ENCODE results near the gene IL22RA1.

IL22RA1 gene

DNA sequence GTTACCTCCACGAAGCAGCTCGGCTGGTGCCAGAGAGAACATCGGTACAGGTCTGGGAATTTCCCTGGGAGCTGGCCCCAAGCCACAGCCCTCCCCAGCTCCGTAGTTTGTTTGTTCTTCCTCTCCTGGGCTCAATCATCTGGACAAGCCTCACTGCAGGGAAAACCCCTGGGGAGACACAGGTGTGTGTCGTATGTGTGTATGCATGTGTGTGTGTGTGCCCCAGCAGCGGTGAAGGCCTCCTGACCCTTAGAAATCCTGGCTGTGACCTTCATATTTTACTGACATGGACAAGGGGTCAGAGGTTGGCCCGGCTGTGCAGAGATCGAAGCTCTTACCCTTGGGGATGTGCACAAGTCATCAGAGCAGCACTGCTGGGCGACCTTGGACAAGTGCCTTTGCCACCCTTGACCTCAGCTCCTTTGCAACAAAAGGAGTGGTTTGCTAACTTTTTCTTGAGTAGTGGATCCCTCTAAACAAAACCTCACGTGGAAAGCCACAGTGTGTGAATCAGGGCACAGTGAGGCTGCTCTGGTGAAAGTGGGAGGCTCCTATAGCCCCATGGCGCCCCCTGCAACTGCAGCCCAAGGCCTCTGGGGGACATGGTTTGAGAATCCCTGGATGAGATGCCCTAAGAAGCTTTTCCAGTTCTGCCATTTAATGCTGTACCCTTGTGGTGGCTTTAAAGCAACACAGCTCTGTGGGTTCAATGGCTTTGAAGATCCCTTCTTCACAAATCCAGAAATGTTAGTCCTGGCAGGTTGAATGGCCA lies 12.3 kb upstream of the IL22RA1 start:
- Histone ChIP-seq H3K36me3 (ENCODE audit: insufficient read depth, low read length) (no peaks in the 10 kb centered on the region; the same call in 1 of the 2 replicates), H3K4me1 (ENCODE audit: insufficient read depth, low read length) (peaks cover 6% of the 10 kb centered on the region; the same call in 1 of the 2 replicates), H3K9me3 (ENCODE audit: control insufficient read depth, insufficient read depth, low read length) (no peaks in the 10 kb centered on the region), H3K9ac (ENCODE audit: low read depth, low read length) (no peak overlapping the region)

DNA sequence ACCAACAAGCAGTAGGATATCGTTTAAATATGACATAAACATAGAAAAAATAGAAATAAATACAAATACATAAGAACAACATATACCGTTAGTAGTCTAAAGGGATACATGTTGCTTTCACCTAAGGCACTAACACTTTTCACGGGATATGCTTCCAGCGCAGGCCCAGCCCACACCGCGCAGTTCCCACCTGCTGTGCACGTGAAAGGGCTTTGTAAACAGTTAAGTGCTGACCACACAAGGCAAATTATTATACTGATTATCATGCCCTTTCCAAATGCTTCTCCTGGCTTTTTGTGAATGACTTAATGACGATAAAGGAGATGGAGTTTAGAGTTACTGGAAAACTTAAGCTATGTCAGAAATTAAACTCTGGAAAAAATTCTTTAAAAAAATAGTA lies 11.3 kb upstream of the IL22RA1 start:
- H3K9ac ChIP-seq (ENCODE audit: low read depth, low read length): no peak overlapping the region
- H3K36me3 ChIP-seq (ENCODE audit: insufficient read depth, low read length): no peaks in the 10 kb centered on the region; the same call in 1 of the 2 replicates
- no peaks in the 10 kb centered on the region for H3K9me3 ChIP-seq (ENCODE audit: control insufficient read depth, insufficient read depth, low read length)
- H3K4me1 ChIP-seq (ENCODE audit: insufficient read depth, low read length): peaks cover 10% of the 10 kb centered on the region; the same call in 1 of the 2 replicates

DNA sequence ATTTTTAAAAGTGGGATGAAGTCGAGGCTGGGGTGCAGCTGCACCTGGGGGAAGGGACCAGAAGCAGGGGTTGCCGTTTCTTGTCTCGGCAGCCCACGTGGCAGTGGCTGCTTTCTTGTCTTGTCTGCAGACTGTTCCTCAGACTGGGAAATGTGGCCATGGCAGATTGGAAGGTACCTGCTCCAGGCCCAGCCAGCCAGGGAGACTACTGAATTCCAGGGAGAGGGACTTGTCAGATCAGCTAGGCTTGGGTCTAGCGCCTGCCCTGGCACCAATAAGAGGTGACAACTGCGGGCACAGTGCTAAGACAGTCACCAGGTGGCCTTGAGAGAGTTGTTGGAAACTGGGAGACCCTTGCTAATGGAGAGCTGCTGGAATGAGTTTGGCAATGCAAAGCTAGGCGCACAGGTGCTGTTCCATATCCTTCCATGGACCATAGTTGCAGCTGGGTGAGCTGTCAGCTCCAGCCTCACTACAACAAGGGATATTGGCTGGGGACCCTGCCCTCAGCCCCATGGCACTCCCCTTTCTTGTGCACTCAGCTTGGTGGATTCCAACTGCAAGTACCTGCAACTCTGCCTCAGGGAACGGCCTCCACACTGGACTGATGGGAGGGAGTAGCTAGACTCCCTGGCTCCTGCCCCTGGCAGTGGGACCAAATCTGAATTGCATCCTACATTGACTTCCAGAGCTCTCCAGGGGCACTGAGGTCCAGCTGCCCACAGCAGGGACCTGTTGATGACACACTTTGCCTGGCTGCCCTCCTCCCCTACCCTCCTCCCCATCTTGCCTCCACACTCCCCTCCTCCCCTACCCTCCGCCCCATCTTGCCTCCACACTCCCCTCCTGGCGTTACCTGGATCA lies 9.9 kb upstream of the IL22RA1 start:
- no peaks in the 10 kb centered on the region for H3K36me3 ChIP-seq (ENCODE audit: insufficient read depth, low read length)

DNA sequence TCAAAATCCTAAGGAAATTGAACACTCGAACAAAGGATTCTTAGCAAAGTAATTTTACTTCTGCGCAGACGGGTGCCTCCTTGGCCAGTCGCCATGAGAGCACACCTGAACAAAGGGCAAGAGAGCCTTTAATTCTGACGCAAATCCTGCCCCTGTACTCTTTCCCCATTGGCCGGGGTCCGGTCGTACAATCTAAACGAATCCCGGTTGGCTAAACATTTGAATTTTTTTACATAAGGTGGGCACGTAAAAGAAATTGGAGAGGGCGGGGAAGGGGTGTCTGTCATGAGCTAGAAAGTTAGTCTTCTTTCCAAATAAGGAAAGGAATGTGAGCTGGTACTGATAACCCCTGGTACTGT lies 8.2 kb upstream of the IL22RA1 start:
- peak overlapping the region; percentile 71 for H3K9ac ChIP-seq (ENCODE audit: low read depth, low read length)
- no peaks in the 10 kb centered on the region for H3K9me3 ChIP-seq (ENCODE audit: control insufficient read depth, insufficient read depth, low read length)
- peaks cover 10% of the 10 kb centered on the region; the same call in 1 of the 2 replicates for H3K4me1 ChIP-seq (ENCODE audit: insufficient read depth, low read length)

More for the DNA sequence above, 9.9 kb upstream of the IL22RA1 start:
- no peaks in the 10 kb centered on the region for H3K9me3 ChIP-seq (ENCODE audit: control insufficient read depth, insufficient read depth, low read length)
- peaks cover 10% of the 10 kb centered on the region; the same call in 1 of the 2 replicates for H3K4me1 ChIP-seq (ENCODE audit: insufficient read depth, low read length)
- H3K9ac ChIP-seq (ENCODE audit: low read depth, low read length): no peak overlapping the region

DNA sequence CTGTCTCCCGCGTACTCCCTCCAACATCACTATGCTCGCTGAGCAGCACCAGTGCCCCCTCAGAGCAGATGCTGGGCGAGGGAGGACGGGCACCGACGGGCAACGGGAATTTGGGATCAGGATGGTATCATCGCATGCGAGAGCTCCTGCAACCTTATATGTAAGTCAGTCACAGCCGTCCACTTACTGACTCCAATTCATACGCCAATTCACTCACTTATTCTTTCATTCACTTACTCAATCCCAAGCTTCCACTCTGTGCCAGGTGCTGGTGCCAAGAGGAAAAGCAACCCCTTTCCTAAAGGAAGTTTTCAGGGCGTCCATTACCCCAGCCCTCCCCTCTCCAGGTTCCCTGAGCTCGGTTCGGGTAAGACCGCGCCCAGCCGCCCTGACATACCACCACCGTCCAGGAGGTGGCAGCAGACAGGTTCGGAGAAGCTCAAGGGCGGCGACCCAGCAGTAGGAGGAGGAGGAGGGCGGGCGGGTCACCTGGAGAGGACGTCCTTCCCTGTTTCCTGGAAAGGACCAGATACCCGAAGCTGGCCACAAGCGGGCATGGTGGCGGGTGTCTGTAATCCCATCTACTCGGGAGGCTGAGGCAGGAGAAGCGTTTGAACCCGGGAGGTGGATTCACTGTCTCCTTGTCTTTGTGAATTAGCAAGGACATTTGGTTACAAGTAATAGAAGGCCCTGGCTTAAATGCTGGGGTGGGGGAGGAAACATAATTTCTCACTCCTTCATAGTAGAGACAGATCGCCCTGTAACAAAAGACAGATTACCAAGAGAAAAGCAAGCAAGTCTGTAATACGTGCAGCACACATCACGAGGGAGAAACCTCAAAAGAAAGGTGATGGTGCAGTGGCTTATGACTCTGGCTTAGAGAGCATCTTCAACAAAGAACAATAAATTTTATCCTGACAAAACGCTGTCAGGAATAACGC lies 7.6 kb upstream of the IL22RA1 start:
- peak overlapping the region; percentile 71 for H3K9ac ChIP-seq (ENCODE audit: low read depth, low read length)
- H3K4me1 ChIP-seq (ENCODE audit: insufficient read depth, low read length): peaks cover 10% of the 10 kb centered on the region; the same call in 1 of the 2 replicates
- H3K9me3 ChIP-seq (ENCODE audit: control insufficient read depth, insufficient read depth, low read length): no peaks in the 10 kb centered on the region
- no peaks in the 10 kb centered on the region for H3K36me3 ChIP-seq (ENCODE audit: insufficient read depth, low read length)

More for the DNA sequence above, 8.2 kb upstream of the IL22RA1 start:
- H3K36me3 ChIP-seq (ENCODE audit: insufficient read depth, low read length): no peaks in the 10 kb centered on the region

DNA sequence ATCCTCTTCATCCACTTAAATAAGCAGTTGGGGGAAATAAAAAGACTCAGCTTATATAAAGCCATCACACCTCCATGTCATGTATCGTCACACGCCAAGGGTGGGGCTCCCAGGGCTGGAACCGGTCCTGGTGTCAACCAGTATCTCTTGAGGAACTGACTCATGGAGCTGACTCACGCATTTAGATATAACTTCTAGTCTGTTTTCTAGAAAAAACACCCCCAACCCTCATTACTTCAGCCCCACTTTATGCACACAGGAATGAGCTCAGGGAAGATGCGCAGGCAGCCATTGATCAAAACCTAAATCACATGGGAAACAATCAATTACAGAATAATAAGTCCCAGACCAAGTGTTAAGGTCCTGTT lies 6.9 kb upstream of the IL22RA1 start:
- peak overlapping the region; percentile 71; the same call in 1 of the 2 replicates for H3K9ac ChIP-seq (ENCODE audit: low read depth, low read length)
- H3K9me3 ChIP-seq (ENCODE audit: control insufficient read depth, insufficient read depth, low read length): no peaks in the 10 kb centered on the region
- no peaks in the 10 kb centered on the region for H3K36me3 ChIP-seq (ENCODE audit: insufficient read depth, low read length)
- H3K4me1 ChIP-seq (ENCODE audit: insufficient read depth, low read length): peaks cover 10% of the 10 kb centered on the region; the same call in 1 of the 2 replicates

DNA sequence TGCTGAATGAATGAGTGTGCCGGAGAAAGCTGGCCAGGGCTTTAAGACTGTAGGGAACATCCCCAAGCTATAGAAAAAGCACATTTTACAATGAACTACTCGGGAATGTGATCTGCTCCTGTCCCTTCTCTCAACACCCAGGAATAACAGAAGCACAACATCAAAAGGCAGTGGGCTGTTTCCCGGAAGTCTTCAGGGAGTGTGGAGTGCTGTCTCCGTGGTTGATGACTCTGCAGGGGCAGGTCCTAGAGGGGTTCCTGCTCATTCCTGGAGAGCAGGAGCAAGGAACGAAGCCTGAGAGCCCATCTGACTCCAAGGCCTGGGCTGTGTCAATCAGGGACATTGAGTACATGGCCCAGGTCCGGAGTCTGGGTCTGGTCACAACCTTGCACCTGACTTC lies 4.9 kb upstream of the IL22RA1 start:
- H3K4me1 ChIP-seq (ENCODE audit: insufficient read depth, low read length): peaks cover 10% of the 10 kb centered on the region; the same call in 1 of the 2 replicates
- H3K9me3 ChIP-seq (ENCODE audit: control insufficient read depth, insufficient read depth, low read length): no peaks in the 10 kb centered on the region
- no peak overlapping the region for H3K9ac ChIP-seq (ENCODE audit: low read depth, low read length)
- H3K36me3 ChIP-seq (ENCODE audit: insufficient read depth, low read length): no peaks in the 10 kb centered on the region

DNA sequence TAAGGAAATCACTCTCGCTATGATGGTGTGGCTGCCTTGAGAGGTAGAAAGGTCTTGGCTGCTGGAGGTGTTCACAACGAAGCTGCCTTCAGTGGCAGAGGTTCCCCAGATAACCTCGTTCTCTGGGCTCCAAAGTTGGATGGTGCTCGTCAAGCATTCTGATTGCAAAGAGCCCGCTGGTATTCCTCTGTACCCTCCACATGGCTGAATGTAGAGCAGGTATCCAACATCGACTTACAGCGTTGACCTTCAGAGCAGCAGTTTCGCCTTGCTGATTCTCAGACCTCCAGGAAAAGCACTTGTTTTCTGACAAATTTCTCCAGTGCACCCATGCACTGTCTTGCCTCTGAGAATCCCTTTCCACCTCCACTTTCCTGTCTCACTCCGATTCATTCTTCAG lies 4.3 kb upstream of the IL22RA1 start:
- no peaks in the 10 kb centered on the region for H3K9me3 ChIP-seq (ENCODE audit: control insufficient read depth, insufficient read depth, low read length)
- H3K36me3 ChIP-seq (ENCODE audit: insufficient read depth, low read length): no peaks in the 10 kb centered on the region
- H3K9ac ChIP-seq (ENCODE audit: low read depth, low read length): no peak overlapping the region
- peaks cover 10% of the 10 kb centered on the region; the same call in 1 of the 2 replicates for H3K4me1 ChIP-seq (ENCODE audit: insufficient read depth, low read length)

DNA sequence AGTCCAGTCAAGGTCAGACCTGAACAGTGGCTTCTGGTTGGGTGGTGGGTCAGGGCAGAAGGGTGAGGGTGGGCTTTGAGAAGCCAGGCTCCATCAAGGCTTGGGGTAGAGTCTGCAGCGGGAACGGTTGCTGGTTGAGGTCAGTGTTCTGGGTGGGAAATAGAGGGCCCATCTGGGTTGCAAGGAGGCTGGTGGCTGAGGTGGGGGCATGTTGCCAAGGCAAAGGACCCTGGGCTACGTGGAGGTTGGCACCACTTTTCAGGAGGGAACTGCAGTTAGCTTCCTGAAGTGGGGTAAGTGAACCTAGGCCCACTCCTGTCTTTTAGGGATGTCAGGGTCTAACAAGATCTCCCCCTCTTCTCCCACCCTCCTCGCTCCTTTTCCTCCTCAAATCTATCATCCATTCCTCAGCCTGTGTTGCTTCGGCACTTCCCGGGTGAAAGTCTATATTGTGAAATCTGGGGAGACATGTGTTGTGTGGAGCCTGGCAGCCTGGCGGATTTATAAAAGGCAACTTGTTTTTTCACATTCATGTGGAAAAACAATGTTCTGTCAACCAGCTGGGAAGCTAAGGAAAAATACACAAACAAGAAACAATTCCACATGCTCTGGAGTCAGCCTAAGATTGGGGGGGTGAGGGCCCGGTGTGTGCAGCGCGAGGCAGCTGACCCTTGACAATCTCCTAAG lies 1.5 kb downstream of the IL22RA1 start:
- Histone ChIP-seq H3K9ac (ENCODE audit: low read depth, low read length) (no peak overlapping the region), H3K36me3 (ENCODE audit: insufficient read depth, low read length) (no peaks in the 10 kb centered on the region; the same call in 1 of the 2 replicates), H3K9me3 (ENCODE audit: control insufficient read depth, insufficient read depth, low read length) (no peaks in the 10 kb centered on the region), H3K4me1 (ENCODE audit: insufficient read depth, low read length) (no peaks in the 10 kb centered on the region)

DNA sequence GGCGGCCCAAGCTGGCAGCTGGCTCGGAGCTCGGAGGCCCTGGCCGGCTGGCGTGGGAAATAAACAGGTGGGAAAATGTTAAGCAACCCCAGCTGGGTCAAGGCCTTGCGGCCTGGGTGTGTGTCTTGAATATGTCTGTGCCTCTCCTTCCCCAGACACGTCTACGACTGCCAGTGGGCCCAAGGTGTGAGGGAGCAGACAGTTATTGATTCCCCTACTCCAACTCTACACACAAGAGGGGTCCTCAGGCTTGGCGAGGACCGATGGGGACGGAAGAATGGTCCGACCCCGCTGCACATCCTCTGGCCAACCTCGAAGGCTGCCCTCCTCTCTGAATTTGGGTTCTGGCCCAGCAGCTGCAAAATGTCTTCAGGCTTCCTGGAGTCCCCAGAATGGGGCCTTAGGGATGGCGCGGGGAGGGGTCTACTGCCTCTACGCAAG lies 2.2 kb downstream of the IL22RA1 start:
- Histone ChIP-seq H3K4me1 (ENCODE audit: insufficient read depth, low read length) (no peaks in the 10 kb centered on the region), H3K9me3 (ENCODE audit: control insufficient read depth, insufficient read depth, low read length) (no peaks in the 10 kb centered on the region), H3K9ac (ENCODE audit: low read depth, low read length) (no peak overlapping the region), H3K36me3 (ENCODE audit: insufficient read depth, low read length) (no peaks in the 10 kb centered on the region; the same call in 1 of the 2 replicates)

DNA sequence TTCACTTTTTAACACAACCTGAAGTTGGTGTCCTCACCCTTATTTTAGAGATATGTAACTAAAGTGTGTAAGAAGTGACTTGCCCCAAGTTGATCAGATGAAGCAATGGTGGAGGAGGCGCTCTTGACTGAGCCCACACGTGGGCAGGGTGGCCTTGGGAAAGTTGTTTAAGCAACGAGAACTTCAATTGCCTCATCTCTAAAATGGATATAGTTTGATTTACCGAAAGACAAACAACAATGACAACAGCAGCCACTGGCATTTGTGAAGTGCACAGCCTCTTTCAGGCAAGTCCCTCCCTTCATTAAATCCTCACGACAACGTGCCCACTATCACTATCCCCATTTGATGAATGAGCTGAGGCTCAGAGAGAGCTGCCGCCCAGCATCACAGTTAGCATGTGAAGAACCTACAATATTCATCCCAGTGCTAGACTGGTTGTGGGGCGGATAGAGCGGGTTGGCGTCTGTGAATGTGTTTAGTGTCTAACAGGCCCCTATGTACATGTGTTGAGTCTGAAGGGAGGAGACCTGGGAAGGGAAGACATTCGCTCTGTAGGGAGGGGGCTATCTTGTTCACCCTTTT lies 3.0 kb downstream of the IL22RA1 start:
- no peaks in the 10 kb centered on the region for H3K4me1 ChIP-seq (ENCODE audit: insufficient read depth, low read length)
- no peaks in the 10 kb centered on the region for H3K9me3 ChIP-seq (ENCODE audit: control insufficient read depth, insufficient read depth, low read length)
- no peaks in the 10 kb centered on the region; the same call in 1 of the 2 replicates for H3K36me3 ChIP-seq (ENCODE audit: insufficient read depth, low read length)
- no peak overlapping the region for H3K9ac ChIP-seq (ENCODE audit: low read depth, low read length)

DNA sequence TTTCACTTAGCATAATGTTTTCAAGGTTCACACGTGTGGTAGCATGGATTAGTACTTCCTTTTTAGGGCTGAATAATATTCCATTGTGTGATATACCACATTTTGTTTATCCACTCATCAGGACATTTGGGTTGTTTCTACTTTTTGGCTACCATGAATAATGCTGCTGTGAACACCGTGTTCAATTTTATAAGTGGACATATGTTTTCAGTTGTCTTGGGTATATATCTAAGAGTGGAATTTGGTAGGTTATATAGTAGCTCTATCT lies 3.8 kb downstream of the IL22RA1 start:
- H3K36me3 ChIP-seq (ENCODE audit: insufficient read depth, low read length): no peaks in the 10 kb centered on the region; the same call in 1 of the 2 replicates
- H3K9ac ChIP-seq (ENCODE audit: low read depth, low read length): no peak overlapping the region

DNA sequence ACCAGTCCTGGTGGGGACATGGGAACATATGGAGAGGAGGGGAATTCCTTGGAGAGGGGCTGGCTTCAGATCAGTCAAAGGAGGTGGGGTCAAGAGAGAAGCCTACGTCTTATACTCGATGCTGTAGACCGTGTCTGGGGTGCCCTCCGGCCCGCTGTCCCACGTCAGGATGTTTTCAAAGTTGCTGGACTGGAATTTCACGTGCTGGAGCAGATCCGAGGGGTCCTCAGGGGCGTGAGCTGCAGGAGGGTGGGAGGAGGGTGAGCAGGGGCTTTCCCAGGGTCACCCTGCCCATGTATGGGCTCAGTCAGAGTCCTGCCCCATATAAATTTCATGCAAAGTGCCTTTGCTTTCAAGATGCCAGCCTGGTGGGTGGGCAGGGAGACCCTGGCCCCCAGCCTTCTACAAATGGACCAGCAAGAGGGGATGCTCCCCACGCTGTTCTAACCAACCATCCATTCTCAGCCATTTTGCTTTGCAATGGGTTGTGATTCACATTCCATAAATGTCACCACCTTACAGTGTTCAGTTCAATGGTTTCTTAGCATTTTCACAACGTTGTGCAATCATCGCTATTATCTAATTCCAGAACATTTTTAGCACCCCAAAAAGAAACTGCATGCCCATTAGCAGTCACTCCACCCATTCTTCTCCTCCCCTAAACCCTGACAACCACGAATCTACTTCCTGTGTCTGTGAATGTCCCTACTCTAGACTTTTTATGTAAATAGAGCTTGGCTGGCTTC lies 4.3 kb downstream of the IL22RA1 start:
- Histone ChIP-seq H3K9ac (ENCODE audit: low read depth, low read length) (no peak overlapping the region), H3K9me3 (ENCODE audit: control insufficient read depth, insufficient read depth, low read length) (no peaks in the 10 kb centered on the region), H3K4me1 (ENCODE audit: insufficient read depth, low read length) (no peaks in the 10 kb centered on the region), H3K36me3 (ENCODE audit: insufficient read depth, low read length) (no peaks in the 10 kb centered on the region; the same call in 1 of the 2 replicates)

More for the DNA sequence above, 3.8 kb downstream of the IL22RA1 start:
- Histone ChIP-seq H3K4me1 (ENCODE audit: insufficient read depth, low read length) (no peaks in the 10 kb centered on the region), H3K9me3 (ENCODE audit: control insufficient read depth, insufficient read depth, low read length) (no peaks in the 10 kb centered on the region)
